Measurements from ENCODE around the gene CD163. TPM values are rescaled to one million over a fixed set of nuclear protein-coding genes. Genes with fewer than 3 reads are reported as not detected.
"Not testable (repeated sequence)": the region's sequence is repeated elsewhere in the genome, so short reads cannot be mapped to it uniquely, and the experiment has no call there.

Gene CD163
- total RNA-seq, 1 donor from 2014 or later = not detected

DNA sequence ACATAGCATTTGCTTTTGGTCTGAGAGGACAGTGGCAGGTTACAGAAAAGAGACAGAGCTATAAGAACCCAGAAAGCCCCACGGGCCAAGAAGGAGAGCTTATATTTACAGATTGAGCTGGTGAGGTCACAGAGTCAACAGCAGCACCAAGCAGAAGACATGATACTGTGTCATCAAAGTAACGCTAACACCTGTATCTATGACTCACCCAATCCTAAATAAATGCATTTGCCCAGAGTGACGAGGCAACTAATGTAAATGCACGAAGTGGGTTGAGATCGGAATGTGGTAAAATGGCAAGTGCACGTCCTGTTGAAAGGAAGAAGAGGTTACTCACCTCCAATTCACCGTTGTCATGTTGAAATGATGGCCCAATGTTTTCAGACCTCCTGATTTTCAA lies 52.9 kb downstream of the CD163 start:
- DNase-seq (ENCODE audit: low read depth, low spot score) = no peak

DNA sequence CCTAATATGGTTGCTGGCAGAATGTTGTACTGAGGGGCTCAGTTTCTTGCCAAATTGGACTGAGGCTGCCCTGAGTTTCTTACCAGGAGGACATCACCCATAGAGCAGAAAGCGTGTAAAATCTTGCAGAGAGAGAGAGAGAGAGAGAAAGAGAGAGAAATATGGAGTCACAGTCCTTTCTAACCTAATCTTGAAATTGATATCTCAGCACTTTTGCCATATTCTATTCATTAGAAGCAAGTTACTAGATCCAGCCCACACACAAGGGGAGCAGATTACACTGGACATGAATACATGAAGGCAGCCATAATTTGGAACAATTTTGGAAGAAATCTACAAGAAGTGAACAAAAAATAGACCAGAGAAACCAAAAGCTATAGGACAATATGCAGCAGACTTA lies 55.5 kb downstream of the CD163 start:
- DNase-seq (ENCODE audit: low read depth, low spot score) = no peak

DNA sequence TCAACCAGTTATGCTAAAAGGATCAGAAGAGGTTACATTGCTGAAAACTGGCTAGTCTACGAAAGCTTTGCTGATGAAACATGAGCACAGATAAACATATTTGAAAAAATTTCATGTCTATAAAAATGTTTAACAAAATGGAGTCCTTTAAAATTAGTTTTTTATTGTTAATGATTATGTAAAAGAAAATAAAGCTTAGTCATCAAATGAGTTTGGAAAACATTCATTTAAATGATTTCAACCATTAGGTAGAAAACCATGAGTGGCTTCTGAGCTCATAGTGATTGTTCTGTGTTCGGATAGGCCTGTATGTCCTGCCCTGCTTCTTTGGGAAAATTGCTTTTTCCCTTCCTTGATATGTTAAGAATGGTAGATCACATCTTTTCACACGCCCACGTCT lies 59.0 kb downstream of the CD163 start:
- DNase-seq (ENCODE audit: low read depth, low spot score) = no peak

DNA sequence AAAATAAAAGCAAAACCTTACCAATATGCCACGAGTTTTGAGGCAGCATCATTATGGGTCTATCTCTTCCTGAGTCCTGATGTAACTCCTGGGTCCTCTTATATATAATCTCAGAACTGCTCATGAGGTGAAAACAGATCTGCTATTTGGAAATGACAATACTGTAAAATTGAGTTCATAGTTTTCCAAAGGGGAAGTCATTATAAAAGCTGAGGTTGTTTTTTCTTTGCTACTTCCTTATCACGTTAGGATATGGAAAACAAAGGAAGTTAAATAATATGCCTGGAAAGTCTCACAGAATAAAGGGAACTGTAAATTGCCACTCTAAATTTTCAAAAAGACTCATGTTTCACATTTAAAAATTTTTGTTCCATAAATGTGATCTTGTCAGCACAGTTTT lies 59.5 kb downstream of the CD163 start, which contains the start of gene CD163L1:
Gene CD163L1, minus strand, starts transcription at position 78 of the 400 bp plus-strand sequence. Its CDS starts 26 bp downstream, at position 52.
- no peak for DNase-seq (ENCODE audit: low read depth, low spot score)

DNA sequence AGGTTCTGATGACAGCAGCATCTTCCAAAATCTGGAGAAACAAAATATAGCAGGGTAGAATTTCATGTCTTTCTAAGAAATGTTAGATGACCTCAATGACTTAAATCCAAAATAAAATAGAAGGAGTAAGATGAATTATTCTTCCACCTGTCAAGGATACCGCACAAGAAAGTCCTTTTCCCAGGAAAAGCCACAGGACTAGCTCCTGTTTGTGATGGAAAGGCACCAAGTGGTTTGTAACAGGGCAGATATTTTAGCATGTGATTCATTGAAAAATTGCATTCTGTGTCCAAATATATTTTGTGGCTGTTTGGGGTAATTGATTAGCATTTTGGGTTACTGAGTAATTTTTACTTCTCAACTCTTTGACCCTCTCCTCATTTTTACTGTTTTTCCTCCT lies 62.4 kb downstream of the CD163 start:
- DNase-seq (ENCODE audit: low read depth, low spot score) = no peak

DNA sequence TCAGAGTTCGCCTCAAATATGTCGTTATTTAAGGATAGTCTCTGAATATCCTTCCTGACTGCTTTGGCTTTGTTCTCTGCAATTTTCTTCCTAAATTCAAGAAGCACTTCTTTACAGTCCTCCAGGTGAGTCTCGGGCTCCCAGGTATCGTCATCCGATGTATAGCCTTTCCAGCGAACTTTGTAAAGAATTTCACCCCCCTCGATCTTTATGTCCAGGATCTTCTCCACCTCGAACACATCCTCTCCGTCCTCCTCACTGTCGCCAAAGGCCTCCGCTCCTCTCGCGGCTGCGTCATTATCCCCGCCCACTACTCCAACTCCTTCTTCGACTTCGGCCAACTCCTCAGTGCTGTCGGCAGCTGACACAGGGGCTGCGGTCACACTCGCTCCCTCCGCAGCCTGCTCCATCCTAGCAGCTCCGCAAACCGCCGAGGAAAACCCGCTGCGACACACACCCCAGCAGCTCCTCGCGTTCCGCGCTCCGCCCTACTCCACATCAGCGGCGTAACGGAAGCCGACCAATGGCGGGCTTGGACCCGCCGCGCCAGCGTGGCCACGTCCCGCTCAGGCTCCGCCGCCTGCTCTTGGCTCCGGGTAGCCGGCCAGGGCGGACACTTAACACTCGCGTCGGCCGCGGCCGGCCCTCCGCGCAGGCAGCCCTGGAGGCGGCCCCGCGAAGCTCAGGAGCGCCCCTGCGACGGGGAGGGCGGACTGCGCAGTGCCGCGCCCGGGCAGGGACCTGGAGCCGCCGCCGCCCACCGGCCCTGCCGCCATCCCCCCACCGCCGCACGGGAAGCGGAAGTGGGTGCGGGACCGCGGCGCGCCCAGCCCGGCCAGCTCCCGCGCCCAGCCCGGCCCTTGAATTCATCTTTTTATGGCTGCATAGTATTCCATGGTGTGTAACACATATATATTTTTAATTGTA lies 63.7 kb downstream of the CD163 start:
- DNase-seq (ENCODE audit: low read depth, low spot score) = peak; percentile 17

DNA sequence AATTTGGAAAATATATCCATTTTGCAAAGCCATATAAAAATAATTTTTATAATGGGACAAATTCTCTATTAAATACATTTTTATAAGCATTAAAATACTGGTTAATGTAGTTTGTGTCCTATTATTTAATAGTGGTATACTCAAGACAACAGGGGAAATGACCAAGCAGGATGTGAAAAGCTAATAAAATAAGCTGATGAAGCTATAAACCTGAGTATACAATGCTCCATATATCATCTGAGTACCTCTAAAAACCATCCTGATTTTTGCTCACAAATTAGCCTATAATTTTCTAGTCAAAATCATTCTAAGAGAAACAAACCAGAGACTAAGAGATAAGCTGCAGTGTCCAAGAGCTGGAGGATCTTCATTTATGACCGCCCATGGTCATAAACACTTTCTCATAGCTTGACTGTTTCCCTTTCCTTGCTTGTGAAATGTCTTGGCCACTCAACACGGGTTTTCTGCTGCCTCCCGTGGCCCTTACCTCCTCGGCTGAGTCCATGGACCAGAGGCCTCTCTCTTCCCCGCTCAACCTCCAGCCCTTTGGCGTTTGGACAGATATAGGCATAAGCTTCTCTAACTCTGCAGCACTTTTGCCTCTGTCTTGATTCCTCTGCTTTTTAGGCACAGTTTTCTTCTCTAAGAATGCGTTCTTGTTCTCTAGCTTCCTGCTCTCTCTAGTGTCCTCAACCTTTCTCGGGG lies 65.1 kb downstream of the CD163 start:
- not testable (repeated sequence) for DNase-seq (ENCODE audit: low read depth, low spot score)

DNA sequence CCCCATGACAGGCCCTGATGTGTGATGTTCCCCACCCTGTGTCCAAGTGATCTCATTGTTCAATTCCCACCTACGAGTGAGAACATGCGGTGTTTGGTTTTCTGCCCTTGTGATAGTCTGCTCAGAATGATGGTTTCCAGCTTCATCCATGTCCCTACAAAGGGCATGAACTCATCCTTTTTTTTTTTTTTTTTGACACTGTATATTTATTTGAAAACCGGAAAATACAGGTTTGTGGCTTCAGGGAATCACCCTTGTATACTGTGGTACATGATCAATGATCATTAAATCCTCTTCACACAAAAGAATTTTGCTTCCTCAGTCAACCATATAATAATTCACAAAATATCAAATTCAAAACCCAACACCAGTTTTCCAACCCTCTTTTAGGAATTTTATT lies 66.1 kb downstream of the CD163 start:
- not testable (repeated sequence) for DNase-seq (ENCODE audit: low read depth, low spot score)

DNA sequence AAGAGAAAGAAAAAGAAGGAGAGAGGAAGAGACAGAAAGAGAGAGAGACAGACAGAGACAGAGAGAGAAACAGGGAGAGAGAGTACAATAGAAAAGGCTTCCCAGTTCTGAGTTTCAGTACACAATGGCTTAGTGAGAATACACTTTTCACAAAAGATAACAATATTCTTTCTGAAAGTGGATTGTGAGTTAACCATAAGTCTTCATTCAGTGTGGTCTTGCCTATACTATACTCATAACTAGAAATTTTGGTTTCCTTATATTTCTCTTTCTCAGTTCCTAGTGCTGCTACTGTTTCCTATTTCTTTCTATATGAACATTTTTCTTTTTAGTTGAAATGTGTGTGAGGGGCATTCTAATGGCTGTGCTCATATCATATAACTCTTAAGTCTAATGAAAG lies 68.9 kb downstream of the CD163 start:
- no peak for DNase-seq (ENCODE audit: low read depth, low spot score)

DNA sequence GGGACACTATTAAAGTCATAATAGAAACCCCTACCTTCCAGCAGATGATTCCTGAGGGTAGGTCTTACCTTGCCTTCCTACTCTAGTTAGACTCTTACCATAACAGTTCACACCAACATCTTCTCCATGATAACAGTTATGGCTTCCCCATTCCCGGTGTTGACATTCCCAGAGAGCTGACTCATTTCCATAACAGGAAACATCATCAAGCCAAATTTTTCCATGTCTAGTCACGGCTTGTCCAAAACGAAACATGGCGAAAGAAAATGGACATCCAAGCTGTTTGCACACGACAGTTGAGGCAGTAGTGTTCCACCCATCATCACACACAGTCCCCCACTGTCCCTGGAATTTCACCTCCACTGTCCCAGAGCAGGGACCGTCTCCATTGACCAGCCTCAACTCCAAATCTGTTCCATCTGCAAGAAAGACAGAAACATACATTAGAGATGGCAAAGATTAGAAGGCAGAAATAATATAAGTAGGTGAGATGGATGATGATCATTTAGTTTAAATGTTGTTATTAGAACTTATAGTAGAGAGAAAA lies 70.2 kb downstream of the CD163 start:
- peak; percentile 81 for DNase-seq (ENCODE audit: low read depth, low spot score)

DNA sequence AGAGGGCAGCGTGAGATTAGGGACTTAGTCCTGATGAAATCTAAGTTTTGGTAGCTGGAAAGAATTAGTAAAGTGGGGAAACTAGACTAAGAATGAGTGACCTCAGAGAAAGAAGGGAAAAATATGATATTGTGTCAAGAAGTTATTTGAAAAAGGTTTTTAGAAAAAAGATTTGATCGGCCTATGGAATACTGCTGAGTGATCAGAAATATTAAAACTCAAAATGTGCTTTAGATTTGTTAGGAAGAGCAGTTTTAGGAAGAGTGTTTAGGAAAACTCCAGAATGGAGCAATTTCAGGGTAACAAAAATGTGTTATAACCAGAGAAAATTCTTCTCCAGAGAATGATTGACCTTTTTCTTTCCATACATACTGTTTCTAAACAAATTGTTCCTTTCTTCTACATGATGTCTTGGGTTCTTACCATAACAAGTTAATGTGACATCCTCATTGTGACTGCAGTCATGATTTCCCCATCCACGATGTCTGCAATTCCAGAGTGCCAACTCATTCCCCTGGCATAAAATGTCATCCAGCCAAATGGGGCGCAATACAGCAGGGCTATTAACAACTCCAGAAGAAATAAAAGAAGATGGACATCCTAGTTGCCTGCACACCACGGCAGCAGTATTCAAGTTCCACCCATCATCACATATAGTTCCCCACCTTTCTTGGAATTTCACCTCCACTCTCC lies 71.4 kb downstream of the CD163 start:
- DNase-seq (ENCODE audit: low read depth, low spot score) = no peak

Other genes with a start within 250 kb of the CD163 start
- gene ACSM4, start 199.7 kb downstream of the CD163 start, total RNA-seq = not detected in 2 replicates
- gene CD163L1, start 59.6 kb downstream of the CD163 start, total RNA-seq = 1.3 and 2.0 TPM in 2 replicates
- not detected in 2 replicates for gene APOBEC1, start 162.1 kb upstream of the CD163 start, total RNA-seq
- 0.13 TPM in 1 of 2 replicates, not detected in the other for gene GDF3, start 192.0 kb upstream of the CD163 start, total RNA-seq
- gene DPPA3, start 207.7 kb upstream of the CD163 start, total RNA-seq = not detected in 2 replicates
- not detected in 2 replicates for gene CLEC4C, start 243.6 kb upstream of the CD163 start, total RNA-seq